ENCODE results near the gene SUPT6H.
"Not testable (repeated sequence)": the region's sequence is repeated elsewhere in the genome, so short reads cannot be mapped to it uniquely, and the experiment has no call there.

The SUPT6H gene

GRCh38 chr17:28722417-28723158 is 60.6 kb downstream of the SUPT6H start:
- DNase-seq, result no peak

GRCh38 chr17:28723159-28723835 is 61.3 kb downstream of the SUPT6H start:
- DNase-seq, result no peak

DNA sequence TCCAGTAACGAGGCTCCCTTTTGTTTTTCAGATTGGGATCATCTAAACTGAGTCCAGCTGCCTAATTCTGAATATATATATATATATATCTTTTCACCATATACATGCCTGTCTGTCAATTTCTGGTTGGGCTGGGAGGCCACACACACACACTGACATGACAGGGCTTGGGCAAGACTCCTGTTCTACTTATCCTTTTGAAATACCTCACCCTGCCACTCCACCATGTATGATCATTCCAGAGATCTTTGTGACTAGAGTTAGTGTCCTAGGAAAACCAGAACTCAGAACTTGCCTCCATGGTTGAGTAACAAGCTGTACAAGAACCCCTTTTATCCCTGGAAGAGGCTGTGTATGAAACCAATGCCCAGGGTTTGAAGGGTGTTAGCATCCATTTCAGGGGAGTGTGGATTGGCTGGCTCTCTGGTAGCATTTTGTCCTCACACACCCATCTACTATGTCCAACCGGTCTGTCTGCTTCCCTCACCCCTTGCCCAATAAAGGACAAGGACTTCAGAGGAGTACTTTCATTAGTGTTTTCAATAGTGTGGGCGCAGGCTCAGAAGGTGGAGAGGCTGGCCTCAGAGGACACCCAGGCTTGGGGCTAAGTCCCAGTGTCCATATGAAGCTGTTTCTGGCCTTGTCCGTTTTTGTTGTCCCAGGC is 62.0 kb downstream of the SUPT6H start:
- DNase-seq, result not testable (repeated sequence)

DNA sequence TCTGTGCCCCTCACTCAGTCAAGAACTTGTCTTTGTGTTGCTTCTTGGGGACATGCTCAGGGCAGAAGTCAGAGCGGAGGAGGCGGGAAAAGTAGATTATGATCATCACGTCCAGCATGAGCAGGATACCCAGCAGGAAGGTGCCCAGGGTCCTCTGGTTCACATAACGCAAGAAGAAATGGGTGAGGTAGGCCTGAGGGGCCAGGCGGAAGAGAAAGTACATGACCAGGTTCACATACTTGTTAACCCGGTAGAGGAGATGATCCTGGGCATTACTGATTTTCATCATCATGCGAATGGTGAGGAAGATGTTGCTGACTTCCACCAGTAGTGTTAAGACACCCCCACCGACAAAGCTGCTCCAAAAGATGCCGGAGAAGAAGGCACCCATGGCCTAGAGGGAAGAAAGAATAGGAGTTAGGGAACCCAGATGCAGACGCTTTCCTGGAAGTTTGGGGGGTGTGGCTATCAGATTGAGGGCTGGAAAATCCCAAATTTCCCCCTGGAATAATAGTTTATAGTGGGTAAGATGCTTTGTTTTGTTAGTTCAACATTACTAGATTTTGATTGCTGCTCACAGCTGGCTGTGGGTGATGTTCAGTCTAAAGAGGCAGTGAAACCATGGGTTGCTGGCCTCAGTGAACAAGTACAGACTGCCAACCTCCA is 62.6 kb downstream of the SUPT6H start:
- no peak for DNase-seq

DNA sequence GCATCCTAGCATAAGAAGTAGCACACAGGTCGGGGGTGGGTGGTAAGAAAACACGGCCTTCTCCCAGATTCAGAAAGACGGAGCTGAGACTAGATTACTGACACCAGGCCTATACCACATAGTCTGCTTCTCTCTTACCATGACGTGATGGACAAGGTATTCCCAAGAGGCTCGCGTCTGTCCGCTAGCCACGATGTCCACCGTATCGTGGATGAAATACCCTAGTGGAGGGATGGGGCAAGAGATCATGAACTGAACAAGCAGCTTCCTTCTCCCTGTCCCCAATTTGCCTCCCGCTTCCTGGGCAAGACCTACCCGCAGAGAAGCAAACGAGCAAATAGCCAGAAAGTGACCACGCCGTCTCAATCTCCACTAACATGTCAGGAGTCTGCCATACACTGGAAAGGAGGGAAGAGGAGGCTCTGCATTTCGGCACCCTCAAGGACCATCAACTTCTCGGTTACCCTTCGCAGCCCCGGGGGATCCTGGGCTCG is 63.2 kb downstream of the SUPT6H start:
- DNase-seq, result peak; percentile 86

- DNase-seq, result peak; percentile 86
Observed at GRCh38 chr17:28725660-28726225, 63.7 kb downstream of the SUPT6H start.

DNA sequence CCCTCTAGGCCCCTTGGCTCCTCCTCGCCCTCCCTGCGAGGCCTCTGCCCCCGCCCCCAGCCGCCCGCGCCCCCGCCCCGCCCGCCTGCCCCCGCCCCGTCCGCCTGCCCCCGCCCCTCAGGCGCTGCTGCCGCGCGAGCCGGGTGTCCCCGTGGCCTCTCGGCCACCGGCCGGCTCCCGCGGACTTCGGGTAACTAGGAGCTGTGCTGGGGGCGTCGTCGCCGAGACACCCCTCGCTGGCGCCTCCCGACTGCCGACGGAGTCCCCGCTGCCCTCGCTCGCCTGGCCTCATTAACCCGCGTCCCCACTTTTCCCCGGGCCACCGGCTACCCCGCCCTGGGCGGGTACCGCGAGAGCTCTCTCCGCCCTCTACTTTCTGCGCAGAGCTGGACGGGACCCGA is 64.2 kb downstream of the SUPT6H start, which contains the start of gene TLCD1:
Gene TLCD1 (minus strand): TSS at position 8 of the 401 bp plus-strand sequence. CDS start 136 bp downstream, outside the sequence.
- peak; percentile 87 for DNase-seq

- peak; percentile 98 for DNase-seq
Observed at GRCh38 chr17:28726627-28727491, 64.9 kb downstream of the SUPT6H start.

DNA sequence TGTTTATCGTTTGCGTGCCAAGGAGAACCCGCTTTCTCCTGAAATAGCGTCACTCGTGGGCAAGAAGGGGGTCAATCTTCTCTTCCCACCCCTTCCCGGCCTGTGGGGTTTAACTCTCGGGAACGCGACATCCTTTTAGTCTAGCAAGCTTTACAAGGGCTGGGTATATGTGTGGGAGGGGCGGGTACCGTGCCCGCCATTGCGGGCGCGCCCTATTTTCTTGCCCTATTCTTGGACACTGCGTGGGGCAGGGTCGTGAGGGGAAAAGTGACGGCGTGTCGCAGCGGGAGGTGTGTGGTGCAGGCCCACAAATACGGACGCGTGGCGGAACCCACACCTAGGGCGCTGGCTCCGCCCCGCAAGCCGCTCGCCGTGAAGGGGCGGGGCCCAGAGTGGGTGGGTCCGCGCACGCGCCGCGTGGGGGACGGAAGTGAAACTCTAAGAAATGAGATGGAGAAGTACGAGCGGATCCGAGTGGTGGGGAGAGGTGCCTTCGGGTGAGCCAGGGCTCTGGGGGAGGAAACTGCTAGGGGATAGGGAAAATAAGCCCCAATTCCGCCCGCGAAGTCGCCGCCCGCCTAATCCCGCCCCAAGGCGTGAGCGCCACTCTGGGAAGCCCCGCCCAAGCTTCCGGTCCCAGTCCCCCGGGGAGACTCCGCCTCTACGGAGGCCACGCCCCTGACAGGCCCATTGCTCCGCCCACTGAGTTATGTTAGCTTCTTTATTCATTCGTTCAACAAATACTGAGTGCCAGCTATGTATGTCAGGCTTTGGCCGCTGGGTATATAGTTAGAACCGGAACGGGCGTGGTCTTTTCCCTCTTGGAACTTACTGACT is 66.6 kb downstream of the SUPT6H start, which contains the start of gene NEK8:
Gene NEK8 (plus strand): TSS at position 425 of the 837 bp plus-strand sequence. CDS start 26 bp downstream, at position 451.
- peak; percentile 97 for DNase-seq

DNA sequence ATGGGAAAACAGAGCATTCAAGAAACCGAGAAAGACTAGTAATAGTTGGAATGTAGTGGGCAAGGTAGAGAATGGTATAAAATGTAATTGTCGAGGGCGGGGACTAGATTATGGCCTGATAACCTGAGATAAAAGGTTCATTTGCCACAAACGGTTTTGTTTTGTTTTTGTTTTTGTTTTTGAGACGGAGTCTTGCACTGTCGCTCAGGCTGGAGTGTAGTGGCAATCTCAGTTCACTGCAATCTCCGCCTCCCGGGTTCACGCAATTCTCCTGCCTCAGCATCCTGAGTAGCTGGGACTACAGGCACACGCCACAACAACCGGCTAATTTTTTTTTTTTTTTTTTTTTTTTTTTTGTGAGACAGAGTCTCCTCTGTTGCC is 67.9 kb downstream of the SUPT6H start:
- DNase-seq, result no peak

- DNase-seq, result no peak
Observed at GRCh38 chr17:28733346-28733745, 71.3 kb downstream of the SUPT6H start.

DNA sequence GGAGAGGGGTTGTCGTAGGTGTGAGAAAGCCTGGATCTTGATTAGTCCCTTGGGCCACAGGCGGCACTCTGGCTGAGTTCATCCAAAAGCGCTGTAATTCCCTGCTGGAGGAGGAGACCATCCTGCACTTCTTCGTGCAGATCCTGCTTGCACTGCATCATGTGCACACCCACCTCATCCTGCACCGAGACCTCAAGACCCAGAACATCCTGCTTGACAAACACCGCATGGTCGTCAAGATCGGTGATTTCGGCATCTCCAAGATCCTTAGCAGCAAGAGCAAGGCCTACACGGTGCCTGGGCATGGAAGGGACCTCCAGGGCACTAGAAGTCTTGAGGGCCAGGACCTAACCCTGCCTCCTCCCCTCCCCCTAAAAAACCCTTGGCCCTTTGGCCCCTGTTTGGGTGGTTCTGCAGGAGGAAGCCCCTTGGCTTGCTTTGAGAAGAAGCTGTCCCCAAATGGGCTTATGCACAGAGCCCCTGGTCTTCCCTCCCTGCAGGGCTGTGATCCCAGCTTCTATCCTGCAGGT is 72.8 kb downstream of the SUPT6H start:
- DNase-seq, result no peak

GRCh38 chr17:28735242-28735722 is 73.3 kb downstream of the SUPT6H start:
- DNase-seq, result no peak

DNA sequence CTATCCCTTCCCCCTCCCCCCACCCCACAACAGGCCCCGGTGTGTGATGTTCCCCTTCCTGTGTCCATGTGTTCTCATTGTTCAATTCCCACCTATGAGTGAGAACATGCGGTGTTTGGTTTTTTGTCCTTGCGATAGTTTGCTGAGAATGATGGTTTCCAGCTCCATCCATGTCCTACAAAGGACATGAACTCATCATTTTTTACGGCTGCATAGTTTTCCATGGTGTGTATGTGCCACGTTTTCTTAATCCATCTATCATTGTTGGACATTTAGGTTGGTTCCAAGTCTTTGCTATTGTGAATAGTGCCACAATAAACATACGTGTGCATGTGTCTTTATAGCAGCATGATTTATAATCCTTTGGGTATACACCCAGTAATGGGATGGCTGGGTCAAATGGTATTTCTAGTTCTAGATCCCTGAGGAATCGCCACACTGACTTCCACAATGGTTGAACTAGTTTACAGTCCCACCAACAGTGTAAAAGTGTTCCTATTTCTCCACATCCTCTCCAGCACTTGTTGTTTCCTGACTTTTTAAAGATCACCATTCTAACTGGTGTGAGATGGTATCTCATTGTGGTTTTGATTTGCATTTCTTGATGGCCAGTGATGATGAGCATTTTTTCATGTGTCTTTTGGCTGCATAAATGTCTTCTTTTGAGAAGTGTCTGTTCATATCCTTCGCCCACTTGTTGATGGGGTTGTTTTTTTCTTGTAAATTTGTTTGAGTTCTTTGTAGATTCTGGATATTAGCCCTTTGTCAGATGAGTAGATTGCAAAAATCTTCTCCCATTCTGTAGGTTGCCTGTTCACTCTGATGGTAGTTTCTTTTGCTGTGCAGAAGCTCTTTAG is 74.1 kb downstream of the SUPT6H start:
- not testable (repeated sequence) for DNase-seq

DNA sequence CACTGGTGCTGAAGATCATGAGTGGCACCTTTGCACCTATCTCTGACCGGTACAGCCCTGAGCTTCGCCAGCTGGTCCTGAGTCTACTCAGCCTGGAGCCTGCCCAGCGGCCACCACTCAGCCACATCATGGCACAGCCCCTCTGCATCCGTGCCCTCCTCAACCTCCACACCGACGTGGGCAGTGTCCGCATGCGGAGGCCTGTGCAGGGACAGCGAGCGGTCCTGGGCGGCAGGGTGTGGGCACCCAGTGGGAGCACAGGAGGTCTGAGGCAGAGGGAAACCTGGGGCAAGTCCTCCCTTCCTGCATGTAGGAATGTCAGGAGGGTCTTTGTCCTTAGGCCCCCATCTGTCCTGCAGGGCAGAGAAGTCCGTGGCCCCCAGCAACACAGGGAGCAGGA is 75.3 kb downstream of the SUPT6H start:
- DNase-seq, result no peak

- no peak for DNase-seq
Observed at GRCh38 chr17:28737770-28738679, 76.0 kb downstream of the SUPT6H start.

DNA sequence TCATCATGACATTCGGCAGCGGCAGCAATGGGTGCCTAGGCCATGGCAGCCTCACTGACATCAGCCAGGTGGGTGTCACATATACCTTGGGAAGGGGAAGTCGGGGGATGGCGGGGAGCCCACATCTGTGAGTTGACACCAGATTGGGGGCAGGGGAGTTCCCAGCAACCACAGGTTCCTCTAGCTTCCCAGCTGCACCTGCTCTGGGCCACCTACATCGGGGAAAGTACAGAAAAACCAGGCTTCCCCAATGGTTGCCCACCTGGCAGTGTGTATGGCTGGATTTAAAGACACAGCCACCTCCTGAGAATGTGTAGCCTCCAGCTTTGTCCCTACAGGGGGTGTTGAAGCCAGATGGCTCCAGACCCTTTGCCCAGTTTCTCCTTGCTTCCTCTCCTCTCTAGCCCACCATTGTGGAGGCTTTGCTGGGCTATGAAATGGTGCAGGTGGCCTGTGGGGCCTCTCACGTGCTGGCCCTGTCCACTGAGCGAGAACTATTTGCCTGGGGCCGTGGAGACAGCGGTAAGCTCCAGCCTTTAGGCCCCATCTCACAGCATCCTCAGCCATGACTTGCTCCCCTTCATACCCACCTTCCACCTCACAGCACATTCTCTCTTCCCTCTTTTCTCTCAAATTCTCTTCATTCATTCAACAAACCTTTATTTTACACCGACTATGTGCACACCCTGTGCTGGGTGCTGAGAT is 76.8 kb downstream of the SUPT6H start:
- no peak for DNase-seq
